ENCODE results near the gene MTRFR.
"Not testable (repeated sequence)": the region's sequence is repeated elsewhere in the genome, so short reads cannot be mapped to it uniquely, and the experiment has no call there.

MTRFR gene

DNA sequence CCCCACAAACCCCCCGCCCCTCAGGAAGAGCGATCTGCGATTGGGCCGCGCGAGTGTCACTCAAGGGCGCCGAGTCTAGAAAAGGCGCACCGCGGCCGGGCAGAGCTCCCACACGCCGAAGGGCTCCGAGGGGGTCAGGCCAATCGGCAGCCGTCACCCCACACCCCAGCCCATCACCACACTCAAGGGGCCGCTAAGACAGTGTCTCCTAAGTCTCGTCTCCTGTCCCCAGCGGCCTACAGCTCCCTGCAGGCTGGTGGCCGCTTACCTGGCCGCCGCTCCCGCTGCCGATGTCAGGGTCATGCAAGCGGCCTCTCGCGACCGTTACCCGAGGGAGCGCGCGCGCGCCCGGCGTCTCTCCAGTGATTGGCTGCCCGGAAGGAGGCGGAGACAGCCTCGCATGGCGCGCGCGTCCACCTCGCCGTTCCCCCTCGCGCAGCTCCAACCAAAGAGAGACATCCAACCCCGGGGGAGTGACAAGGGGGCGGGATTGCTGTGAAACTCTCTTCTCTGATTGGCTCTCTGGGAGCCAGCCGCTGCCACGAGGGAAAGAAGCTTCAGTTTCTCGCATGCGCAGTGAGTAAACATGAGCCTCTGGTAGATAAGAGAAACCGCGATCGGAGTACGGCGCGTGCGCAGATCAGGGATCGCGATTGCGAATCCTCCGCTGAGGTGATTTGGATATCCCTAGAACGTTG lies at the start of gene MTRFR, which contains the start of gene MPHOSPH9:
Gene MTRFR, plus strand, starts transcription at position 630 of the 698 bp plus-strand sequence. CDS start 20,239 bp downstream, outside the sequence.
Gene MPHOSPH9, minus strand, starts transcription at position 335 of the 698 bp plus-strand sequence. CDS start 2,777 bp downstream, outside the sequence.
- Mint-ChIP-seq H3K27ac (peak within 1 kb of the TSS; percentile 97), H3K36me3 (ENCODE audit: low read depth) (peaks cover 38% of the 10 kb centered on the region), H3K27me3 (ENCODE audit: low read depth, poor library complexity) (peaks cover 3% of the 10 kb centered on the region), H3K4me1 (peaks cover 55% of the 10 kb centered on the region), H3K9me3 (no peaks in the 10 kb centered on the region), H3K4me3 (peak within 1 kb of the TSS; percentile 97)
- TF ChIP-seq, protein P1, sequence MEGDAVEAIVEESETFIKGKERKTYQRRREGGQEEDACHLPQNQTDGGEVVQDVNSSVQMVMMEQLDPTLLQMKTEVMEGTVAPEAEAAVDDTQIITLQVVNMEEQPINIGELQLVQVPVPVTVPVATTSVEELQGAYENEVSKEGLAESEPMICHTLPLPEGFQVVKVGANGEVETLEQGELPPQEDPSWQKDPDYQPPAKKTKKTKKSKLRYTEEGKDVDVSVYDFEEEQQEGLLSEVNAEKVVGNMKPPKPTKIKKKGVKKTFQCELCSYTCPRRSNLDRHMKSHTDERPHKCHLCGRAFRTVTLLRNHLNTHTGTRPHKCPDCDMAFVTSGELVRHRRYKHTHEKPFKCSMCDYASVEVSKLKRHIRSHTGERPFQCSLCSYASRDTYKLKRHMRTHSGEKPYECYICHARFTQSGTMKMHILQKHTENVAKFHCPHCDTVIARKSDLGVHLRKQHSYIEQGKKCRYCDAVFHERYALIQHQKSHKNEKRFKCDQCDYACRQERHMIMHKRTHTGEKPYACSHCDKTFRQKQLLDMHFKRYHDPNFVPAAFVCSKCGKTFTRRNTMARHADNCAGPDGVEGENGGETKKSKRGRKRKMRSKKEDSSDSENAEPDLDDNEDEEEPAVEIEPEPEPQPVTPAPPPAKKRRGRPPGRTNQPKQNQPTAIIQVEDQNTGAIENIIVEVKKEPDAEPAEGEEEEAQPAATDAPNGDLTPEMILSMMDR (IDR thresholded peaks at IDR 0.05) = no peak
- DNase-seq = peak; percentile 96

DNA sequence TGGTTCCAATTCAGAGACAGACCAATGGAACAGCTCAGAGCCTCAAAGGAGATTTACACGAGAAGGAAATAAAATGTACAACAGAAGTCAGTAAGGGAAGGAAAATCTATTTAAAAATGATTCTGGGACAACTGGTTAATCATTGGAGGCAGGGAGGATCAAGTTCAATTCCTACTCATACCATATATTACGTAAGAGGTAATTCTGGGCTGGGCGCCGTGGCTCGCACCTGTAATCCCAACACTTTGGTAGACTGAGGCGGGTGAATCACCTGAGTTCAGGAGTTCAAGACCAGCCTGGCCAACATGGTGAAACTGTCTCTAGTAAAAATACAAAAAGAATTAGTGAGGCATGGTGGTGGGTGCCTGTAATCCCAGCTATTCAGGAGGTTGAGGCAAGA lies 45.6 kb upstream of the MTRFR start:
- TF ChIP-seq, protein P1 (IDR thresholded peaks at IDR 0.05) = no peak
- DNase-seq = no peak
- no peaks in the 10 kb centered on the region for H3K27me3 Mint-ChIP-seq (ENCODE audit: low read depth, poor library complexity)
- no peaks in the 10 kb centered on the region for H3K4me1 Mint-ChIP-seq
- no peaks in the 10 kb centered on the region for H3K9me3 Mint-ChIP-seq
- H3K27ac Mint-ChIP-seq = no peak overlapping the region
- peaks cover 66% of the 10 kb centered on the region for H3K36me3 Mint-ChIP-seq (ENCODE audit: low read depth)
- no peak overlapping the region for H3K4me3 Mint-ChIP-seq

DNA sequence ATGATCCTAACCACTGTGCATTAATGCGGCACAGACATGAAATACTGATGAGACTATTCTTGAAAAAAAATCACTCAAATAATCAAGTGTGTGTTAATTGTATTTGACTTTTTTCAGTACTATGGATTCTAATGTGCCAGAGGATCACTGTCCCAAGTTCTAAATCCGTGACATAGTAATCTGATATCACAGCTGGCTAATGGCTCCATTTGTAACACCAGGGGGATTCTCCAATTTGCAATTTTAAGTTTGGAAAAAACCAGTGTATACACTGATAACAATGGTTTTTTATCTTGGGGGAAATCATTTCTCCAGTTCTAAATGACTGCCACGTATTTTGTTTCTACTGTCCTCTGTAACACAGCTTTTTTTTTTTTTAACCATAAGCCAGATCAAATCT lies 33.3 kb upstream of the MTRFR start:
- TF ChIP-seq, protein P1 (IDR thresholded peaks at IDR 0.05) = no peak
- Mint-ChIP-seq H3K4me3 (no peak overlapping the region), H3K27me3 (ENCODE audit: low read depth, poor library complexity) (no peaks in the 10 kb centered on the region), H3K36me3 (ENCODE audit: low read depth) (peaks cover 64% of the 10 kb centered on the region), H3K9me3 (no peaks in the 10 kb centered on the region), H3K4me1 (no peaks in the 10 kb centered on the region), H3K27ac (no peak overlapping the region)
- DNase-seq = no peak

DNA sequence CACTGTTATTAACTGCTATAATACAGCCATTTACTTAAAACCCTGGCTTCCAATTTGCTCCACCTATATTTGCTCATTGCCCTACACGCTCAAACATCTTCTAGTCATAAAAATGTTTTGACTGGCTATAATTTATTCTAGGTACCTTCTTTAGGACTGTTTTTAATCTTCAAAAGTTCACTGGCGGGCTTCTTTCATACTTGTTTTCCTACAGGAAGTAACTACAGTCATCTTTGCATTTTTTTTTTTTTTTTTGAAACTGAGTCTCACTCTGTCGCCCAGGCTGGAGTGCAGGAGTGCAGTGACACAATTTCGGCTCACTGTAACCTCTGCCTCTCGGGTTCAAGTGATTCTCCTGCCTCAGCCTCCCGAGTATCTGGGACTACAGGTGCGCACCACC lies 32.8 kb upstream of the MTRFR start:
- H3K36me3 Mint-ChIP-seq (ENCODE audit: low read depth) = peaks cover 69% of the 10 kb centered on the region
- H3K27me3 Mint-ChIP-seq (ENCODE audit: low read depth, poor library complexity) = no peaks in the 10 kb centered on the region
- H3K9me3 Mint-ChIP-seq = no peaks in the 10 kb centered on the region
- no peak for DNase-seq
- H3K4me3 Mint-ChIP-seq = no peak overlapping the region
- no peak overlapping the region for H3K27ac Mint-ChIP-seq
- H3K4me1 Mint-ChIP-seq = no peaks in the 10 kb centered on the region
- TF ChIP-seq, protein P1 (IDR thresholded peaks at IDR 0.05) = no peak

- not testable (repeated sequence) for H3K4me1 Mint-ChIP-seq; H3K9me3 Mint-ChIP-seq; H3K27ac Mint-ChIP-seq; DNase-seq; H3K27me3 Mint-ChIP-seq (ENCODE audit: low read depth, poor library complexity); H3K4me3 Mint-ChIP-seq
- H3K36me3 Mint-ChIP-seq (ENCODE audit: low read depth) = peaks cover 61% of the 10 kb centered on the region
Observed at GRCh38 chr12:123206794-123207193, 26.4 kb upstream of the MTRFR start.

DNA sequence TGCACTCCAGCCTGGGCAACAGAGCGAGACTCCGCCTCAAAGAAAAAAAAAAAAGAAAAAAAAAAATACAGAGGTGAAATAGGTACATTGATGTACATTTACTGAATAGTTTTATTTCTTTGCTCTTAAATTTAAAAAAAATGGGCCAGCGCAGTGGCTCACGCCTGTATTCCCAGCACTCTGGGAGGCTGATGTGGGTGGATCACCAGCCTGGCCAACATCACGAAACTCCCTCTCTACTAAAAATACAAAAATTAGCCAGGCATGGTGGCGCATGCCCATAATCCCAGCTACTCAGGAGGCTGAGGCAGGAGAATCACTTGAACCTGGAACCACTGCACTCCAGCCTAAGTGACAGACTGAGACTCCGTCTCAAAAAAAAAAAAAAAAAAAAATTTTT lies 25.4 kb upstream of the MTRFR start:
- peaks cover 57% of the 10 kb centered on the region for H3K36me3 Mint-ChIP-seq (ENCODE audit: low read depth)
- H3K4me3 Mint-ChIP-seq; H3K27me3 Mint-ChIP-seq (ENCODE audit: low read depth, poor library complexity); H3K9me3 Mint-ChIP-seq; H3K27ac Mint-ChIP-seq; H3K4me1 Mint-ChIP-seq; DNase-seq: not testable (repeated sequence)

DNA sequence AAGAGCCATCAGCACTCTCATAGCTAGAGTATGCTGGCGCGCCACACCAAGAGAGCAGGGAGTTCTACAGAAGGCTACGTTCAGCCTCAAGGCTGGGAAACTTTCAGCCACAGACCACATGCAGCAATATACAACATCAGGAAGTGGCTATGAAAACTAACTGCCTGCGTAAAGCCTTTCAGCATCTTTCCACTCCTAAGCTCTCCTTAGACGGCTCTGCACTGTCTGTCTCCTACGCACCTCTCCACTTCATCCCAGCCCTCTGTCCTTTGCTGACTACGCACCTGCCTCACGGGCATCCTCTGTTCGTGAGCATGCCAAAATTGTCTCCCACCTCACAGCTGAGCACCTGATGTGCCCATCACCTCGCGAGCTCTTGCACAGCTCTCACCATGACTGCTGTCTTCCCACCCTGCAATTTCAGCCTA lies 10.0 kb upstream of the MTRFR start:
- H3K4me3 Mint-ChIP-seq = no peak overlapping the region
- TF ChIP-seq, protein P1 (IDR thresholded peaks at IDR 0.05) = no peak
- H3K27me3 Mint-ChIP-seq (ENCODE audit: low read depth, poor library complexity) = no peaks in the 10 kb centered on the region
- peaks cover 56% of the 10 kb centered on the region for H3K36me3 Mint-ChIP-seq (ENCODE audit: low read depth)
- H3K4me1 Mint-ChIP-seq = no peaks in the 10 kb centered on the region
- DNase-seq = no peak
- H3K27ac Mint-ChIP-seq = no peak overlapping the region
- no peaks in the 10 kb centered on the region for H3K9me3 Mint-ChIP-seq

Data from nephron progenitor cell (in vitro differentiated cells).